NCI-H2107 treated with DMSO at 0.1 percent for 48 hours (cell line): ENCODE data around the gene WARS2.
"Not testable (repeated sequence)": the region's sequence is repeated elsewhere in the genome, so short reads cannot be mapped to it uniquely, and the experiment has no call there.

Experiments used
- DNase-seq: peaks from one replicate; lab custom pipeline; 2025; ENCODE audit not compliant: unreplicated experiment; lab: John Stamatoyannopoulos, UW

WARS2 gene

GRCh38 chr1:119139857-119140176 is 636 bp downstream of the WARS2 start:
- DNase-seq: peak; percentile 94

DNA sequence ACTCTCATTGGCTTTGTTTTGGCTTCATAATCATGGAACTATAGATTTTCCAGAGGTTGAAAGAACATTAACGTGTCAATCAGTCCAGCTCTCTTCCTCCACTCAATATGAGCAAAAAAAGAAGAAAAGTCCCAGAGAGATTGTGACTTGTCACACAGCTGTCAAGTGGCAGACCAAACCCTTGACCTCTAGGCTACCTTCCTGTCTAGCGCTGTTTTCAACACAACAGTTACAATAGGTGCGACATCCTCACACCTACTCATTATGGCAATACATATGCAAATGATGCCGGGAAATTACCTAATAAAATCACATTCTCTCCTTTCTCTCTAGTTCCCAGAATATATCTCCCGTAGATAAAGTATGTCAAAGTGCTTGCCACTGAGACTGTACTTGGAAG is 1.1 kb downstream of the WARS2 start:
- peak; percentile 74 for DNase-seq

DNA sequence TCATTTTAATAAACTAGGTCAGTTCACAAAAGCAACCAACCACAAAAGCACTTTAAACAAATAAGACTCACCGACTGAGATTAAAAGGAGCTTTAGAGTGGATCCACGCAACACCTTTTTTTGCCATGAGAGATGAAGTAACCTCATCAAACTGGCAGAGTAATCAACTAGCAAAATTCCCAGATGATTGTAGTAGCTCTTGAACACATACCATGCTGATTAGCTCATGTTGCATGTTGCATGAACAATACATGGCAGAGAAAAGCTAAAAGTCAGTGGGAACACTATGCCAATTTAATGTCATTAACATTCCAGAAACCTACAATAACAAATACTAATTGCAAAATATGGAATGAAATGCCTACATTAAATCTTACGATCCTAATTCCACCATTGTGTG is 4.1 kb downstream of the WARS2 start:
- no peak for DNase-seq

- DNase-seq: no peak
Observed at GRCh38 chr1:119133987-119134386, 6.5 kb downstream of the WARS2 start.

- DNase-seq: no peak
Observed at GRCh38 chr1:119132179-119132578, 8.3 kb downstream of the WARS2 start.

DNA sequence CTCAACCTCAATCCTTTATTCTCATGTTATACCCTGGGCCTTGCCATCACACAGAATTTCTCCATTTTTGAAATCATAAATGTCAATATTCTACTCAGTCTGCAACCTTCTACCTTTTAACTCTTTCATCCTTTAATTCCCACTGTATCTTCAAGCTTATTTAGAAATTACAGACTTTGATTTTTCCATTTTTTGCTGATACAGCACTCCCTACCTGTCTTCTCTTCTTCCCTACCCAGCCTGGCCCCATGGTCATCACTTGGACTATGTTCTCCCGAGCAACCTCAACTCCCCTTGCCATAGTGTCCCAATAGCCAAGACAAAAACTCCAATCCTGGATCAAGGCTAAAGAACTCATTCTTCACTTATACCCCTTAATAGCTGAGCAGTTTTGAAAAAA is 14.6 kb downstream of the WARS2 start:
- DNase-seq: no peak

DNA sequence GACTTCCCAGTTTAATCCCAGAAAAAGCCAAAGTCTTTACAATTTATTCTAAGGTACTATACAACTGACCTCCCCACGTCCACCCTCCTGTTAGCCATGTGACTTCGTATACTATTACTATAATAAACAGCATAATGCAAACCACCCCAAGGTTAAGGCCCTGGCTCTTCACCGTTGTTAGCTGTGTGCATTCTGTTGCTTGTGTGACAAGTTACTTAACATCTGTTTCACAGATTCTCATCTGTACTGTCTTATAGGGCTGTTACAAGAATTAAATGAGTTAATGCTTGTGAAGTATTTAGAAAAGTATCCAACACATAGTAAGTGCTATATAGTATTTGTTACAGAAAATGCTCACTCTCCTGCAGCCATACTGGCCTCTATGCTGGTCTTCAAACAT is 15.7 kb downstream of the WARS2 start:
- DNase-seq: no peak

- DNase-seq: not testable (repeated sequence)
Observed at GRCh38 chr1:119121872-119122271, 18.6 kb downstream of the WARS2 start.

DNA sequence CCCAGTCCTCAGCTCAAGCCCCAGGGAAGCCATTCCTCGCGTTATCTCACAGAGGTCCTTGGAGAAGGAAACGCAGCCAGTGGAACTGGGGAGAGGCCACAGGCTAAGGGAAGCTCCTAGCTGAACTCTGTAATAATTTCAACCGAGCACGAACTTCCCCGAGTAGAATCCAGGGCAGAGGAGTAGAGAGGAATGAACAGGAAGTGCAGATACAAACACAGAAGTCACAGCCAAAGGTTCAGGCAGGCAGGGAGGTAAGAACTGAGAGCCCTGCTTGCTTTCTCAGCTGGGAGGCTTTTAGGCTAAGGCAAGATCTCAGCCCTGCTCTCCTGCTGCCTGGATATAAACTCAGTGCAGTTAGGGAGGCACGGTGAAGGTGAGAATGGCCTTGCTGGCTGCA is 23.7 kb downstream of the WARS2 start:
- DNase-seq: no peak

- no peak for DNase-seq
Observed at GRCh38 chr1:119115736-119116135, 24.7 kb downstream of the WARS2 start.

- peak; percentile 82 for DNase-seq
Observed at GRCh38 chr1:119115311-119115710, 25.1 kb downstream of the WARS2 start.

GRCh38 chr1:119114786-119115185 is 25.7 kb downstream of the WARS2 start:
- DNase-seq: no peak

GRCh38 chr1:119112791-119113190 is 27.7 kb downstream of the WARS2 start:
- DNase-seq: no peak

DNA sequence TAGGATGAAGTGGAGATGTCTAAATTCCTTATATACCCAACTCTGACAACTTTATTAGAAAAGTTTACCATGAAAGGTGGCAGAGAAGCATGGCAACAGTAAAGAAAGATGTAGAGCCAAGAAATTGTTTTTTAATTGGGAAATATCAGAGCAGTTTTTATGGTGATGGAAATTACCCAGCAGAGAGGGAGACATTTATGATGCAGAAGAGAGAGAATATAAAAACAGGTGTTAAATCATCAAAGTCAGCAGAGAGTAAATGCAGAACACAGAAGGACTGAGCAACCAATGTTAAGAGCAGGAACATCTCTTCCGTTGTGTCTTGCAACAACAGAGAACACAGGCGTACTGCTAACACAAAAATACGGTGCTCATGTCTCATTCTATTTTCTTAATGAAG is 28.2 kb downstream of the WARS2 start:
- DNase-seq: no peak

DNA sequence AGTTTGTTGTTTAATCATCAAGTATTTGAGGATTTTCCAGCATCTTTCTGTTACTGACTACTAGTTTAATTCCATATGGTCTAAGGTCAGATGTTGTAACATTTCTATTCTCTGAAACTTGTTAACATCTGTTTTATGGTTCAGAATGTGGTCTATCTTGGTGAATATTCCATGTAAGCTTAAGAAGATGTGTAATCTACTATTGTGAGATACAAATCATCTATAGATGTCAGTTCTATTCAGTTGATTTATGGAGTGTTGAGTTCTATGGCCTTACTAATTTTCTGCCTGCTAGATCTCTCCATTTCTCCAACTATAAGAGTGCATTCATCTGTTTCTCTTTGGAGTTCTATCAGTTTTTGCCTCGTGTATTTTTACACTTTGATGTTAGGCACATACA is 31.5 kb downstream of the WARS2 start:
- DNase-seq: no peak

DNA sequence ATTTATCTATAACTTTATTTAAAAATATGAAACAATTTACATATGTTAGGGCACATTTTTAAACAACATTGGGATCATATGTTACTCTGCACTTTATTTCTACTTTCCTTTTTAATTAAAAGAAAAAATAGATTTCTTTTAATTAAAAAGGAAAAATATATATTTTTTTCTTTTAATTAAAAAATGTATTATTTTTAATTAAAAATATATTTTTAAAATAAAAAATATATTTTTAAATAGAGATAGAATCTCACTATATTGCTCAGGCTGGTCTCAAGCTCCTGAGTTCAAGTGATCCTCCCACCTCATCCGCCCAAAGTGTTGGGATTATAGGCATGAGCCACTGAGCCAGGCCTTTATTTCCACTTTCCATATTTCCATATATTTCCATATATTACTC is 36.7 kb downstream of the WARS2 start:
- DNase-seq: no peak

DNA sequence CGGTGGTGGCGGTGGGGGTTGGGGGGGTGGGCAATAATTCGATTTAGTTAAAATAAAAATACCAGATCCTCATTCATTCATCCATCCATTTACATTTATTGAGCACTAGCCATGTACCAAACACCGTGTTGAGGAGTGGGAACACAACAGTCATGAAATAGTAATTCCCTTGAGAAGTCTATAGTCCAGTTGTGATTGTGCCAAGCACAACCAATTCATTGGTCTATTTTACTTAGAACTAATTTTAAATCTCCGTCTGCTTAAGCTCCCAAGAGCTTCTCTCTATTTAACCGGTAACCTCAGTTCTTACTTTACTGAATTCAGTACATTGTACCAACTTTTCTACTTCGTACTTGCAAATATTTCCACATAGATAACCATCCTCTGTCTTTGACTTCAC is 38.4 kb downstream of the WARS2 start:
- DNase-seq: no peak

- peak; percentile 5 for DNase-seq
Observed at GRCh38 chr1:119101563-119101962, 38.9 kb downstream of the WARS2 start.

GRCh38 chr1:119099775-119100174 is 40.7 kb downstream of the WARS2 start:
- DNase-seq: no peak

GRCh38 chr1:119097380-119097779 is 43.1 kb downstream of the WARS2 start:
- no peak for DNase-seq

DNA sequence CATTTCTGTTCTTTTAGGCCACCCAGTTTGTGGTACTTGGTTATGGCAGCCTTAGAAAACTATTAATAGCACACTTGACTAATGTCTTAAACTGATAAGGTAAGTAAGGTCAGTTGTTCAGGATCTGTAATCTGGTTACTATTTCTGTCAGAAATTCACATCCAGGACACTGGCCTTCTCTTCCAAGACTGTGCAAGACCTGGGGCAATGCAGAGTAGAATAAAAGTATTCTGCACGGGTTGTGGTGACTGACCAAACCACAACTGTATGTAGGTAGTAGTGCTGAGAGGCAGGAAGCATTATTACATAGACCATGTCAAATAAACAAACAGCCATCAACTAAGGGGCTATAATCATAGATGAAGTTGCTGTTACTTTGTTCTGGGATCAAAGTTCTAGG is 46.7 kb downstream of the WARS2 start:
- DNase-seq: no peak

- DNase-seq: no peak
Observed at GRCh38 chr1:119091618-119092017, 48.8 kb downstream of the WARS2 start.

- no peak for DNase-seq
Observed at GRCh38 chr1:119090250-119090649, 50.2 kb downstream of the WARS2 start.

DNA sequence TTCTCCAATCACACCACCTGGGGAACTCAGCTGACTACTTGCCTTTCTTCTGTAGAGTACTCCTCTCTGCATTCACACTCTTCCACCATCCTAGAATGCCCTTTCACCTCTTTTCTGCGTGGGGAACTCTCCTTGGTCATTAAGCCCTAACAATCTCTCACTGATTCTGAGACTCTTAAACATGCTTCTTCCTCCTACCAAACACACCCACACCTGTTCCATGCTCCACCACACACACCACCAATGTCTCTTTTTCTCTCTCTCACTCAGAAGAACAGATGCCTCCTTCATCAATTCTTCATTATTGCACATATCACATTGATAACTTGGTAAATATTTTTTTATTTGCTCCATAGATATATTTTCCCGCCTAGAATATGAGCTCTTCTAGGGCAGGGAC is 53.6 kb downstream of the WARS2 start:
- no peak for DNase-seq
